Stimulated activated naive CD4-positive, alpha-beta T cell treated with Interleukin-2 at 50 U/mL for 16 hours (primary cell): ENCODE measurements around the gene HPN.

Experiments
- DNase-seq: peaks from one replicate; lab custom pipeline; 2025; lab: John Stamatoyannopoulos, UW

Gene HPN

GRCh38 chr19:35062942-35063341 is 21.4 kb downstream of the HPN start:
- no peak for DNase-seq

- DNase-seq = peak; percentile 14
These were observed 22.7 kb downstream of the HPN start for GRCh38 chr19:35063940-35064818.

GRCh38 chr19:35065574-35065973 is 24.1 kb downstream of the HPN start:
- no peak for DNase-seq

- DNase-seq = no peak
These were observed 24.6 kb downstream of the HPN start for GRCh38 chr19:35066121-35066520.

GRCh38 chr19:35066691-35067563 is 25.4 kb downstream of the HPN start:
- peak; percentile 85 for DNase-seq

- no peak for DNase-seq
These were observed 27.6 kb downstream of the HPN start for GRCh38 chr19:35068941-35069634.

- DNase-seq = no peak
These were observed 28.2 kb downstream of the HPN start for GRCh38 chr19:35069696-35070095.

GRCh38 chr19:35070471-35070870 is 28.9 kb downstream of the HPN start:
- no peak for DNase-seq

- DNase-seq = no peak
These were observed 32.0 kb downstream of the HPN start for GRCh38 chr19:35073516-35073915.

GRCh38 chr19:35073941-35074340 is 32.4 kb downstream of the HPN start:
- DNase-seq = no peak

GRCh38 chr19:35074426-35075201 is 33.1 kb downstream of the HPN start:
- DNase-seq = no peak

- no peak for DNase-seq
These were observed 33.9 kb downstream of the HPN start for GRCh38 chr19:35075202-35076025.

GRCh38 chr19:35076026-35076370 is 34.5 kb downstream of the HPN start:
- DNase-seq = no peak

GRCh38 chr19:35076657-35077056 is 35.1 kb downstream of the HPN start:
- no peak for DNase-seq

- no peak for DNase-seq
These were observed 36.1 kb downstream of the HPN start for GRCh38 chr19:35077411-35078223.

GRCh38 chr19:35079826-35080225 is 38.3 kb downstream of the HPN start:
- no peak for DNase-seq

- no peak for DNase-seq
These were observed 39.2 kb downstream of the HPN start for GRCh38 chr19:35080613-35081170.

- DNase-seq = no peak
These were observed 39.7 kb downstream of the HPN start for GRCh38 chr19:35081201-35081600.

GRCh38 chr19:35083691-35084508 is 42.4 kb downstream of the HPN start:
- no peak for DNase-seq
